Subcutaneous adipose tissue (tissue), 4 donors: ENCODE data around the gene TXNRD2. TPM values are rescaled to one million over a fixed set of nuclear protein-coding genes. Genes with fewer than 3 reads are reported as not detected.

Source experiments
- total RNA-seq, 4 donors: library from RNA; depleted of rRNA; stranded (reverse); fragments of >200 nt; gene quantifications; one replicate each; pipeline ENCODE4 v1.1.0, GENCODE V29; 2016
- TF ChIP-seq, protein P1 (sequence below): fragments of 450-650 bp; IDR thresholded peaks from one replicate; pipeline ENCODE4 v1.5.1; 2016; ENCODE audit warnings: low read depth, mild to moderate bottlenecking, control low read depth, antibody characterized with exemption, moderate library complexity

The TXNRD2 gene
- total RNA-seq, 4 donors from 2014 or later: 11.1 to 28.4 (median 15.8) TPM

DNA sequence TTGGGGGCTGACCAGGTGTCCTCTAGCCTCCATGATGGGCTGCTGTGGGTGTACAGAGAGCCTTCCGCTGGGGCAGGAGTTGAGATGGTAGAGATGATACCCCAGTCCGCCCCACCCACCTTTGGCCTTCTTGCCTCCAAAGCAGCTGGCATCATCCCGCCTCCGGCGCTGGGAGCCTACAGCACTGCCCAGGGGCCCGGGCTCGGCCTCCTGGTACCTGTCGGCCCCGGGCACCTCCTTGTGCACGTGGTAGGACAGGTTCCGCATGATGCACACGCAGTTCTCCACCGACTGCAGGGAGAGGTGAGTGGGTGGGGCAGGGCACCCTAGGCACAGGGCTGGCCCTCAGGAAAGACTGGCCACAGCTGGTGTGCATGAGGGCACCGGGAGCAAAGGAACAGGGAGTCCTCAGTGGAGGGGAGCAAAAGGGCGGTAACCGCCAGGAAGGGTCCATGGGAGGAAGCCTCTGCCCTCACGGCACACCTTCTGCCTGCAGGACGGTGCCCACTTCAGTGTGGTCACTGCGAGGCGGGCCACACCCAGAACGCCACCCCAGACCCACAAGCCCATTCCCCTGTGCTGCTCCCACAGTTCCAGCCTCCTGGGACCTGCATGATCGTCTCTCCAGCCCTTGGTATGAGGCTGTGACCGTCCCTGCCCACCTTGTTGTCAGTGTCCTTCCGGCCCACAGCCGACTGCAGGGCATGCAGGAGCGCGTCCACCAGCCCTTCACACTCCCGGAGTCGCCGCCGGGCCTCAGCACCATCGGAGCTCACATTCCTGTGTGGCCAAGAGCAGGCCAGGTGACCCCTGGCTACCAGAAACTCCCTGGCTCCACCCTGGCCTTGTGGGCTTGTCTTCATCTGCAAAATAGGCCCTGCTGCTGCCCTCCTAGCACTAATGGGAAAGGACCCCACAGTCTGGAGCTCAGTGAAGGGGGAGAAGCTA, 36.0 kb upstream of the TXNRD2 start:
- TF ChIP-seq, protein P1, sequence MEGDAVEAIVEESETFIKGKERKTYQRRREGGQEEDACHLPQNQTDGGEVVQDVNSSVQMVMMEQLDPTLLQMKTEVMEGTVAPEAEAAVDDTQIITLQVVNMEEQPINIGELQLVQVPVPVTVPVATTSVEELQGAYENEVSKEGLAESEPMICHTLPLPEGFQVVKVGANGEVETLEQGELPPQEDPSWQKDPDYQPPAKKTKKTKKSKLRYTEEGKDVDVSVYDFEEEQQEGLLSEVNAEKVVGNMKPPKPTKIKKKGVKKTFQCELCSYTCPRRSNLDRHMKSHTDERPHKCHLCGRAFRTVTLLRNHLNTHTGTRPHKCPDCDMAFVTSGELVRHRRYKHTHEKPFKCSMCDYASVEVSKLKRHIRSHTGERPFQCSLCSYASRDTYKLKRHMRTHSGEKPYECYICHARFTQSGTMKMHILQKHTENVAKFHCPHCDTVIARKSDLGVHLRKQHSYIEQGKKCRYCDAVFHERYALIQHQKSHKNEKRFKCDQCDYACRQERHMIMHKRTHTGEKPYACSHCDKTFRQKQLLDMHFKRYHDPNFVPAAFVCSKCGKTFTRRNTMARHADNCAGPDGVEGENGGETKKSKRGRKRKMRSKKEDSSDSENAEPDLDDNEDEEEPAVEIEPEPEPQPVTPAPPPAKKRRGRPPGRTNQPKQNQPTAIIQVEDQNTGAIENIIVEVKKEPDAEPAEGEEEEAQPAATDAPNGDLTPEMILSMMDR: no peak

DNA sequence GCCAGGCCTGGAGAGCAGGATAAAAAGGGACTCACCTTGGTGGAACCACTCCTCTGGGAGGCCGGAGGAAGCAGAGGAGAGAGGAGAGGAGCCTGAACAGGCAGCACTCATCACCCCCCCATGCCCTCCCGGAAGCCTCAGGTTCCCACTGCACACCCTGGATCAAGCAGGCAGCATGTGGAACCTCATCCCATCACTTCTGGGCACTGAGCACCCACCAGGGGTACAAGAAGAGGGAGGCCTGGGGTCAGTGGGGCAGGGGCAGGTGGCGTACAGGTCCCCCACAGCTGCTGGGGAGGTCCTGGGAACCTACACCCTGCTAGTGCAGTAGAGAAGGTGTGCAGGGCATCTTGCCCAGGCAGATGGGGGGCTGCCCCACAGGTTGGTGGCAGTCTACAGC, 35.1 kb upstream of the TXNRD2 start:
- TF ChIP-seq, protein P1: no peak

DNA sequence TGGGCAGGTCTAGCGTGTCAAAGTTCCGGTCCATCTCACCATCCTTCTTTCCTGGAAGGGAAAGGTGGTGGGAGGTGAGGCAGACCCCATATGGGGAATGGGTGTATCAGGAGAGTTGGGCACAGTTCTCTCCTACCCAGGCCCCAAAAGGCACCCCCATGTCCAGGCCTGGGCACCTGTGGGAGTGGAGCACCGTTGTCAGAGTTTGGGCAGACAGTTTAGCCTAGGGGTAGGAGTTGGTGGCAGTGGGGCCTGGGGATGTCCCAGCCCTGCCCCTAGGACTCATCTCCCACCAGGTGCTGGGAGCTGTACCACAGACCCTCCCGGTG, 34.1 kb upstream of the TXNRD2 start:
- TF ChIP-seq, protein P1: no peak

DNA sequence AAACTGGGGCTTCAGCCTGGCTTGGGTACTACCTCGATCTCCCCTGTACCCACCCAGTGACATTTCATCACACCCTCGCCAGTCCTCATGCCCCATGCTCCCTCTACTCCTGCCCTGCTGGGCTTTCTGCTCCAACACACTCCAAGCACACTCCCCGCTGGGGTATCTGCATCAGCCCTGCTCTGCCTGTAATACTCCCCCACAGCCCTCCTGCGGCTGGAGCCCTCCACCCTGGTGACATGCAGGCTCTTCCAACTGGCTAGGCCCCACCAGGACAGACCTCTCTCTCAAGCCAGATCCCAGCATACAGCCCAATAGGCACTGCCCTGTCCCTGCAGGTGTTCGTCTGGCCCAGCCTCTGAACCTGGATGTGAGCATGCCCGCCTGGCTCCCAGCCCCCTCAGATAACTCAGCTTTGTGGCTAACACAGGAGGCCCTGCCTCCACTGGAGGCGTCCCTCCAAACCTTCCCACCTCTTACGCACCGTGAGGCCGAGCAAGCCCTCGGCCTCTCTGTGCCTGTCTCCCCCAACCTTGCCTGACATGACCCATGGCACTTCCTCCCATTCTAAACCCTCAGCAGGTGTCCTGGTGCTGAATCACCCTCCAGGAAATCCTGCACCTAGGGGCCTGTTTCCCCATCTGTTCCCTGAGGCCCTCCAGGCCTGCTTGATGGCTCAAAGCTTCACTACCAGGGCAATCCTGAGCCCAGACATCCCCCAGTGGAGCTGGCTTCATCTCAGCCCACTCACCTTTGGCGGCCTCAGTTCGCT, 33.5 kb upstream of the TXNRD2 start:
- TF ChIP-seq, protein P1: no peak

DNA sequence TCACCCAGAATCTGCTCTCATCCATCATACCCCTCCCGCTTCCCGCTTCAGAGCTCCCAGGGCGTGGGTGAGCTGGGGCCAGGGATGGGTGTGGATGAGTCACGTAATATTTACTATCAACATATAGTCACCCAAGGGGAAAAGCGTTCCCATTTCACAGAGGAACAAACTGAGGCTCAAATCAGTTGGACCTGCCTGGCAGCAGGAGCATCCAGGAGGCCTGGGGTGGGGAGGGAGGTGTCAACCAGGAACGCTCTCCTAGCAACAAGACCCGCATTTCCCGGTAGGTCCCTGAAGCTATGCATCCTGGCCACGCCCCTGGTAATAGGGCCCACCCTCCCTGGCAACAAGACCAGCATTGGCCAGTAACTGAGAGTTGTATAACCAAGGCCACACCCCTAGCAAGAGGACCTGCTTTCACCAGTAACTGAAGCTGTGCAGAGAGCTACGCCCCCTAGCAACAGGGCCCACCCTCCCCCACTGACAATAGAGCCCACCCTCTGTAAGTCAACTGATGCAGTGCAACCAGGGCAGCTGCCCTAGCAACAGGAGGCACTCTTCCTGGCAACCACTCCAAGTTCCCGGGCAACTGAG, 32.7 kb upstream of the TXNRD2 start:
- TF ChIP-seq, protein P1: no peak

DNA sequence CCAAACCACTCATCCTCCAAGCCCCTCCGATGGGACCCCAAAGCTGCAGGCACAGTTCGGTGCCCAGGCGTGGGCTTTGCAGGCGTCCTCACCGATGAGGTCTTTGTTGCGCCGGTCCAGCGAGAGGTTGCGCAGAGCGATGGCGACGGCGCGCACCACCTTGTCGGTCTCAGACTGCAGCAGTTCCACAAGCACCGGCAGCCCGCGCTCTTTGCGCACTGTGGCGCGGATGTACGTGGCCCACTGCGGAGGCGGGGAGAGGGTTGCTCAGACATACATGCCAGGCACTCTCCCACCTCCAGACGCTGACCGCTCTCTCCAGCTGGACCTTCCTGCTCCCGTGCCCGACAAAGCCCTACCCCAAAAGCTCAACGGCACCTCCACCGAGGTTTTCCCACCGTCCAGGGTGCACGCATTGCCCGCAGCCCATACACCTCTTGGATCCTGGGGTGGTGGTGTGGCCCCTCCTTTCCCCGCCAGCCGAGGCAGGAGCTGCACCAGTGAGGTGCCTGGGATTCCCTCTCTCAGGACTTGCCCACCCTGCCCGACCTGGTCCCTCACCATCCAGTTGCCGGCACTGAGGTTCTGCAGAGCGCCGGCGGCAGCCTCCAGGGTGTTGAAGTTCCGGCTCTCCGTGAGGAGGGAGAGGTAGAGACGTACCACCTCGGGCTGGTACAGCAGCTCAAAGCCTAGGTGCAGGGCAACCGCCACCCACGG, 32.1 kb upstream of the TXNRD2 start:
- TF ChIP-seq, protein P1: no peak
